BLaER1 (cell line): ENCODE data around the gene CENPP.
A peak's percentile ranks its signal among the peaks of the same experiment; 100 is the strongest.
"Not testable (repeated sequence)": the region's sequence is repeated elsewhere in the genome, so short reads cannot be mapped to it uniquely, and the experiment has no call there.

Experiments used
- H3K27ac ChIP-seq: shearing (Covaris generic); formaldehyde crosslinking; 2 replicates; pipeline ENCODE4 v1.8.1; 2022
- H3K27me3 ChIP-seq: shearing (Covaris generic); formaldehyde crosslinking; 2 replicates; pipeline ENCODE4 v1.8.1; 2022
- H3K36me3 ChIP-seq: shearing (Covaris generic); formaldehyde crosslinking; 2 replicates; pipeline ENCODE4 v1.8.1; 2022
- H3K4me1 ChIP-seq: shearing (Covaris generic); formaldehyde crosslinking; 2 replicates; pipeline ENCODE4 v1.8.1; 2022
- H3K4me2 ChIP-seq: shearing (Covaris generic); formaldehyde crosslinking; 2 replicates; pipeline ENCODE4 v1.8.1; 2022
- H3K4me3 ChIP-seq: shearing (Covaris generic); formaldehyde crosslinking; 2 replicates; pipeline ENCODE4 v1.8.1; 2022
- H3K9ac ChIP-seq: shearing (Covaris generic); formaldehyde crosslinking; 2 replicates; pipeline ENCODE4 v1.8.1; 2022
- H3K9me3 ChIP-seq: shearing (Covaris generic); formaldehyde crosslinking; 2 replicates; pipeline ENCODE4 v1.8.1; 2022
- H4K20me1 ChIP-seq: shearing (Covaris generic); formaldehyde crosslinking; 2 replicates; pipeline ENCODE4 v1.8.1; 2022
- Cebpa-rat ChIP-seq: shearing (Covaris generic); IDR thresholded peaks from 2 replicates; pipeline ENCODE4 v1.8.1; 2022

CENPP gene

GRCh38 chr9:92395617-92396016 lies 69.9 kb downstream of the CENPP start:
- no peak overlapping the region for H3K27ac ChIP-seq
- no peak for TF ChIP-seq Cebpa-rat
- no peaks in the 10 kb centered on the region for H3K27me3 ChIP-seq
- no peak overlapping the region for H3K4me3 ChIP-seq
- no peak overlapping the region for H3K9ac ChIP-seq
- H4K20me1 ChIP-seq: no peaks in the 10 kb centered on the region
- no peaks in the 10 kb centered on the region for H3K4me1 ChIP-seq
- H3K9me3 ChIP-seq: no peaks in the 10 kb centered on the region
- H3K4me2 ChIP-seq: no peak overlapping the region
- no peaks in the 10 kb centered on the region for H3K36me3 ChIP-seq

GRCh38 chr9:92397853-92398252 lies 72.1 kb downstream of the CENPP start:
- no peaks in the 10 kb centered on the region for H3K9me3 ChIP-seq
- H4K20me1 ChIP-seq: no peaks in the 10 kb centered on the region
- TF ChIP-seq Cebpa-rat: no peak
- H3K4me2 ChIP-seq: no peak overlapping the region
- H3K27me3 ChIP-seq: no peaks in the 10 kb centered on the region
- no peaks in the 10 kb centered on the region for H3K36me3 ChIP-seq
- H3K9ac ChIP-seq: no peak overlapping the region
- H3K4me3 ChIP-seq: no peak overlapping the region
- no peaks in the 10 kb centered on the region for H3K4me1 ChIP-seq
- H3K27ac ChIP-seq: no peak overlapping the region

GRCh38 chr9:92402360-92402759 lies 76.6 kb downstream of the CENPP start:
- TF ChIP-seq Cebpa-rat: no peak
- H3K36me3 ChIP-seq: no peaks in the 10 kb centered on the region
- H3K9ac ChIP-seq: no peak overlapping the region
- no peaks in the 10 kb centered on the region for H3K27me3 ChIP-seq
- no peaks in the 10 kb centered on the region for H4K20me1 ChIP-seq
- H3K4me2 ChIP-seq: no peak overlapping the region
- no peak overlapping the region for H3K4me3 ChIP-seq
- no peaks in the 10 kb centered on the region for H3K9me3 ChIP-seq
- H3K4me1 ChIP-seq: peaks cover 18% of the 10 kb centered on the region
- no peak overlapping the region for H3K27ac ChIP-seq

- no peak for TF ChIP-seq Cebpa-rat
- H3K9me3 ChIP-seq: no peaks in the 10 kb centered on the region
- no peaks in the 10 kb centered on the region for H4K20me1 ChIP-seq
- no peak overlapping the region for H3K27ac ChIP-seq
- H3K9ac ChIP-seq: no peak overlapping the region
- H3K27me3 ChIP-seq: no peaks in the 10 kb centered on the region
- peaks cover 18% of the 10 kb centered on the region for H3K4me1 ChIP-seq
- no peak overlapping the region for H3K4me2 ChIP-seq
- H3K36me3 ChIP-seq: no peaks in the 10 kb centered on the region
- no peak overlapping the region for H3K4me3 ChIP-seq
These were observed 77.3 kb downstream of the CENPP start for GRCh38 chr9:92402826-92403745.

GRCh38 chr9:92404042-92404836 lies 78.5 kb downstream of the CENPP start, which contains the start of gene OGN:
OGN (minus strand) TSS chr9:92404578; CDS start chr9:92403407, 1,171 bp downstream.
- Histone ChIP-seq H3K9ac (no peak within 1 kb of the TSS), H3K27ac (no peak within 1 kb of the TSS), H3K4me2 (peak within 1 kb of the TSS; percentile 22; the same call in 1 of the 2 replicates), H3K4me1 (peaks cover 18% of the 10 kb centered on the region), H4K20me1 (no peaks in the 10 kb centered on the region), H3K36me3 (no peaks in the 10 kb centered on the region), H3K4me3 (no peak within 1 kb of the TSS), H3K9me3 (no peaks in the 10 kb centered on the region), H3K27me3 (no peaks in the 10 kb centered on the region)
- no peak for TF ChIP-seq Cebpa-rat

- Histone ChIP-seq H3K9me3 (no peaks in the 10 kb centered on the region), H3K27ac (no peak overlapping the region), H3K4me2 (no peak overlapping the region), H3K4me1 (peaks cover 18% of the 10 kb centered on the region), H4K20me1 (no peaks in the 10 kb centered on the region), H3K36me3 (no peaks in the 10 kb centered on the region), H3K27me3 (no peaks in the 10 kb centered on the region), H3K9ac (no peak overlapping the region), H3K4me3 (no peak overlapping the region)
- TF ChIP-seq Cebpa-rat: no peak
These were observed 80.1 kb downstream of the CENPP start for GRCh38 chr9:92405818-92406217.

- no peak overlapping the region for H3K9ac ChIP-seq
- H4K20me1 ChIP-seq: no peaks in the 10 kb centered on the region
- no peaks in the 10 kb centered on the region for H3K27me3 ChIP-seq
- no peaks in the 10 kb centered on the region for H3K9me3 ChIP-seq
- H3K4me2 ChIP-seq: peak overlapping the region; percentile 21
- no peaks in the 10 kb centered on the region for H3K36me3 ChIP-seq
- peaks cover 18% of the 10 kb centered on the region for H3K4me1 ChIP-seq
- no peak overlapping the region for H3K27ac ChIP-seq
- no peak for TF ChIP-seq Cebpa-rat
- H3K4me3 ChIP-seq: no peak overlapping the region
These were observed 80.7 kb downstream of the CENPP start for GRCh38 chr9:92406477-92406876.

- Histone ChIP-seq H3K27me3 (no peaks in the 10 kb centered on the region), H3K9ac (no peak overlapping the region), H4K20me1 (no peaks in the 10 kb centered on the region), H3K9me3 (no peaks in the 10 kb centered on the region), H3K27ac (no peak overlapping the region), H3K4me2 (no peak overlapping the region), H3K4me3 (no peak overlapping the region), H3K4me1 (peaks cover 18% of the 10 kb centered on the region), H3K36me3 (no peaks in the 10 kb centered on the region)
- no peak for TF ChIP-seq Cebpa-rat
These were observed 82.1 kb downstream of the CENPP start for GRCh38 chr9:92407818-92408217.

GRCh38 chr9:92408747-92409478 lies 83.2 kb downstream of the CENPP start:
- no peaks in the 10 kb centered on the region for H3K27me3 ChIP-seq
- no peak for TF ChIP-seq Cebpa-rat
- no peak overlapping the region for H3K9ac ChIP-seq
- H3K4me2 ChIP-seq: no peak overlapping the region
- H3K4me1 ChIP-seq: peaks cover 18% of the 10 kb centered on the region
- no peak overlapping the region for H3K4me3 ChIP-seq
- H3K9me3 ChIP-seq: no peaks in the 10 kb centered on the region
- no peaks in the 10 kb centered on the region for H4K20me1 ChIP-seq
- no peak overlapping the region for H3K27ac ChIP-seq
- no peaks in the 10 kb centered on the region for H3K36me3 ChIP-seq

GRCh38 chr9:92411157-92411556 lies 85.4 kb downstream of the CENPP start:
- H3K4me2 ChIP-seq: not testable (repeated sequence)

More at GRCh38 chr9:92411157-92411556, 85.4 kb downstream of the CENPP start:
- not testable (repeated sequence) for H3K9me3 ChIP-seq, H3K4me3 ChIP-seq, H3K36me3 ChIP-seq, H4K20me1 ChIP-seq, H3K27ac ChIP-seq, H3K27me3 ChIP-seq, H3K9ac ChIP-seq
- peaks cover 17% of the 10 kb centered on the region for H3K4me1 ChIP-seq
